ENCODE data around the gene KRT7.
"Not testable (repeated sequence)": the region's sequence is repeated elsewhere in the genome, so short reads cannot be mapped to it uniquely, and the experiment has no call there.

The KRT7 gene

DNA sequence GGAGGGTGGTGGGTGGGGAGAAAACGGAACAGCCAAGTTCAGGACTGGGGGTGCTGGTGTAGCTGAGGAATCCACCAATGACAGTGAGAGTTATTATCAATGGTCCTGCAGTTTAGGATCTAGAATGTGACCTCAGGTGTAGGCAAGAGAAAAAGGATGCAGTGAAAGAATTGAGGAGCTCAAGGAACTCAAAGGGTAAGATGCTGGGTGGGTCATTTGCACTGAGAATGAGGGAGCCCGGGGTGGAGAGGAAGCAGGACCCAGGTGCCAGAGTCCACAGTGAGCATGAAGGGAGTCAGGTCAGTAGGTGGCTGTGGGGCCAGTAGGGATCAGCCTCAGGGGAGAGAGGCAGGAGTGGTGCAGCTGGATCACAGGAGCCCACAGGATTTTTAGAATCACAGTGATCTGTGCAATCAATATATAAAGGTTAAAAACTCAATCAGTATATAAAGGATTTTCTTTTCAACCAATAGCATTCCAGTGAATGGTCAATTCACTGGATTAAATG lies 3.2 kb upstream of the KRT7 start:
- DNase-seq (ENCODE audit: low read depth) = no peak

DNA sequence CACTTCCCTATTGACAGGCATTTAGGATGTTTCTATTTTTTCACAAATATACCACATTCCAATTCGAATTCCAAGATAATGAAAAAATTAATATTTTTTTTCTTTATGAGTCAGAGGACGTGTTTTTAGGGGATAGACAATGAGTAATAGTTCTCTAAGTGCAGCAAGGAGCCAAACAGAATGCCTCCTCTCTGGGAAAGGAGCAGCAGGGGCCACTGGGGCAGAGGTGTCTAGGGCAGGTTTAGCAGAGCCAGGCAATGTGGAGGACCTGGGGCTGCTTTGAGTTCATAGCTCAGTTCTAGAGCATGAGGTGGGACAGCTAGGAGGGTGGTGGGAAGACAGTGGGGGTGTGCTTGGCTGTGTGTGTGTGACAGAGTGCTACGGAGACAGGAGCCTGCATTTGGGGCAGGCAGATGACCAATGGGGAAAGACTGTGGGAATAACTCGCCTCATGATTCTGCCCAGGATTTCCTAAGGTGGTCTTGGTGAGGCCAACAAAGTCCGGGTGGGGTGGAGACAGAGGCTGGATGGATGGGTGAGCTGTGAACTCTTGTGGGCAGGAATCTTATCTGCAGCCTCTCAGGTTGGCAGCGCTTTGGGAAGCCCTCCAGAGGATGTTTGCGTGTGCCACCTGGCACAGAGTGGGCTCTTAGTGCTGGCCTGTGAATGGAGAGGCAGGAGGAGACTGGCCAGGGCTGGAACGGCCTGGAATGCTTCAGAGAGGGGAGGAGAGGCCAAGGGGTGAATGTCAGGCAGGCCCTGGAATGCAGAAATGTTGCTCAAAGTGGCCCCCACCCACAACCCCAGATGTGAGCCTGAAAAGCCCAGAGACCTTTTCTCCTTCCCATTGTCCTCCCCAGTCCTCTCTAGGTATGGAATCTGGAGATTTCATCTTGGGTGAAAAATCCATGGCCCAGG lies 2.4 kb upstream of the KRT7 start:
- DNase-seq (ENCODE audit: low read depth) = no peak

DNA sequence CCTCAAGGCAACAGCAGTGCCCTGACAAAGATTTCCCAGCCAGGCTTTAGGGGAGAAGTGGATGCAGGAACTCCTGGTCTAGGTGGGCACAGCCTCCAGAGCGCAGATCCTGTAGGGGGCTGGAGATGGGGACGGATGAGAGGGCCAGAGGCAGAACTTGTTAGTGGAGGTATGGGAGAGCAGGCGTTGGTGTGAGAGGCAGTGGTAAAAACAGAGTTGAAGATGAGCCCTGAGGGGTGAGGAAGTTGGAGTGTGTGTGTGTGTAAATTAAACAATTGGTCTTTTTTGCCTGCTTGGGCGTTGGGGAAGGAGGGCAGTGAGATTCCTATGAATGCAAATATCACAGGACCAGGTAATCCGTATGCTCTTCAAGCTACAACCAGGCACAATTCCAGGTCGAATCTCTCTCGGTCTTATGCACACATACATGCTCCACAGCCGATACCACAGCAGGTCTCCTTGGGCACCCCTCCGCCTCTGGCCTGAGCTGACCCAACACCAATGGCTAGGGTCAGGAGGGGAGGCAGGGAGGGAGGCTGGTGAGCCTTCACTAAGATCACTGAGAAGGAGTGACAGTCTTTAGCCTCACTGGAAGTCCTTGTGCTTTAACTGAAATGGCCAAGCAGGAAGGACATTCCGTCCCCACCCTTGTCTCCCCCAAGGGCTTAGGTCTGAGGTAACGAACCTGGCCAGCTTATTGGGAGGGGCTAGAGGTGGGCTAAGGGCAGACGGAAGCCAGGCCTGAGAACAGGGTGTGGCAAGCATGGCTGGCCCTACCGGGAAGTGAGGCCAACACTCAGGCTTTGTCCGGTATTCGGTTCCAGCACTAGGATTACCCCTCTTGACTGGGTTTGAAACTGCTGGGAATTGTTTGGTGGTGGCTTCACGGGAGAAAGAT lies 1.5 kb upstream of the KRT7 start:
- DNase-seq (ENCODE audit: low read depth) = no peak

DNA sequence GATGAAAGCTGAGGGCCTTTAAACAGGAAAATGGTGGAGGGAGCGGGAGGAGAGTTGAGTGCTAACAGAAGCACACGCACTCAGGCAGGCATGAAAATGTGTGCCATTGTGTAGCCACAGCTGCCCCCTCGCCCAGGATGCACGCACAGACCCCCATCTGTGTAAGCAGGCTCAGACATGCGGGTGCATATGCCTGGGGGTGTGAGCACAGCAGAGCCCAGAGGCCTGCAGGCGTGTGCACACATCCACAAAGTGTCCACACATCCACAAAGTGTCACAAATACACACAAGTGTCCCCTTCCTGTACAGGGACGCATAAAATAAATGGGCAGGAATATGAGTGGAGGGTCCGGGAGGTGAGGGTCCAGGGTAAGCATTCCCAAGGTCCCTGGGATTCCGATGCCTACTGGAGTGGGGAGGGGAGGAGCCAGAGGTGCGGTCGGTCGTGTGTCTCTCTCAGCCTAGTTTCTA lies 805 bp upstream of the KRT7 start:
- no peak for DNase-seq (ENCODE audit: low read depth)

DNA sequence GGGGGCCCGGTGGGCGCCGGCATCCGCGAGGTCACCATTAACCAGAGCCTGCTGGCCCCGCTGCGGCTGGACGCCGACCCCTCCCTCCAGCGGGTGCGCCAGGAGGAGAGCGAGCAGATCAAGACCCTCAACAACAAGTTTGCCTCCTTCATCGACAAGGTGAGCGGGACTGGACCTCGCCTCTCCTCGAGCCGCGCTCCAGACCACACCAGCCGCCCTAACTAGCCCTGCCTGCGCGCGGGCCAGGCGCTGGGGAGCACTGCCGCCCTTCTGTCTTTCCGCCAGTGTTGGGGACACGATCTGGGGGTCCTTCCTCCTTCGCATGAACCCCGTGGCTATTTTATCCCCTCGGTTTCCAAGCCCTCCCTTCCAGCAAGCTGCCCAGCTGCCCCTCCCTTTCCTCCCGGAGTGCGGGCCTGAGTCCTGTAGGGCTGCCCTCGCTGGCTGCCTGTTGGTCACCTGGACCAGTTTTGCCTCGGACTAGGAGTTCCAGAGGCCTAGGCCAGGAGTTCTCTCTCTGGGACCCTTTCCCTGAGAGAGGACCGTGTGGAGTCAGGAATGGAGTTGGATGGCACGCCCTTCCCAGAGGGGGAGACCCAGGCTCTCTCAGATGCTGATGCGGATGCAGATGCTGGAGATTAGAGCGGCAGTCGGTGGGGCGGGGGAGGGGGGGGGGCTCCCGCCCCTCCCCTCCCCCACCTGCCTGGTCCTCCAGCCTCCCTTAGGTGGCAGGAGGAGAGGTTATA lies 592 bp downstream of the KRT7 start:
- no peak for DNase-seq (ENCODE audit: low read depth)

DNA sequence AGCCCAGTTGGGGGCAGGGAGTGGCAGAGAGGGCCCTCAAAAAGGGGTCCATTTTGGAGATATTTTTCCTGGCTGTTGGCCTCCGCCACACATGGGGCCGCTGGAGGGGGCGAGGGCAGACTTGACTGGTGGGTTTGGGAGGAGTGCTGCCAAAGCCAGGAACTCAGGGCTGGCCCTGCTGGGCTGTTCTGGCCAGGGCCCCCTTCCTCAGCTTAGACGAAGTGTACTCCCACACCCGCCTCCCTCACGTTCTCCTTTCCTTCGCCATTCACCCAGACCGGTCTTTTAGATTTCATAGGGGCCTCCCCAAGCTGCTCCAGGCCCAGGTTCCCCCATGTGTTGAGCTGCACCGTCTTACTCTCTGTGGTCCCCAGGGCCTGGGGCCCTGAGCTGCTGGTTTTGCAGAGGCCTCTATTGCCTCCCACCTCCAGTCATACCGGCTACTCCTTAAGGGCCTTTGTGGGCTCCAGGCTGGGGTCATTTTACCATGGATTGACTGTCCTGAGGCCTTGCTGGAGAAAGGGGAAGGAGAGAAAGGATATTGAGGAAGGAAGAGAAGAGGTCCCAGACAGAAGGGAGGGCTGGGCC lies 1.3 kb downstream of the KRT7 start:
- DNase-seq (ENCODE audit: low read depth) = no peak

DNA sequence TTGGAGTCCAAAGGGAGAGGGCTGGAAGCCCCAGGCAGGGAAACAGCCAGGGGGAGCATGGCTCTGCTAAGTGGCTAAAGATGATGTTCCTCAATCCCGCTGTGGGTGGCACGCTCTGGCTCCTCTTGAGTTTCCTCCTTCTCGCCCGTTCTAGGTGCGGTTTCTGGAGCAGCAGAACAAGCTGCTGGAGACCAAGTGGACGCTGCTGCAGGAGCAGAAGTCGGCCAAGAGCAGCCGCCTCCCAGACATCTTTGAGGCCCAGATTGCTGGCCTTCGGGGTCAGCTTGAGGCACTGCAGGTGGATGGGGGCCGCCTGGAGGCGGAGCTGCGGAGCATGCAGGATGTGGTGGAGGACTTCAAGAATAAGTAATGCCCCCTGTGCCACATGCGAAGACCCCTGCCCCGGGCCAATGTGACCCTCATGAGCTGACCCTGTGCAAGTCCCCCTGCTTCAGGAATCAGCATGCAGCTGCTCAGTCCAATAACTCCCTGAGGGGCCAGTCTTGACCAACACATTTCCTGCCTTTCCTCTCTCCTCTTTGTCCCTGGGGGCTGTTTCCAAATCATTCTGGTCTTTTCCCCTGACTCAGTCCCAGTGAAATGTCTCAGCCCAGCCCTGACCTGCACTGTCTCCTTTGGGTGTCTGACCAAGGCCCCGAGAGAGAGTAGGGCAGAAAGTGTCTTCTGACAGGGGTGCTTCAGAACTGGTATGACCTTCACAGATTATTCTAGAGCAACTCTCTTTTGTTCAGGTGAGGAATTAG lies 2.1 kb downstream of the KRT7 start:
- no peak for DNase-seq (ENCODE audit: low read depth)

DNA sequence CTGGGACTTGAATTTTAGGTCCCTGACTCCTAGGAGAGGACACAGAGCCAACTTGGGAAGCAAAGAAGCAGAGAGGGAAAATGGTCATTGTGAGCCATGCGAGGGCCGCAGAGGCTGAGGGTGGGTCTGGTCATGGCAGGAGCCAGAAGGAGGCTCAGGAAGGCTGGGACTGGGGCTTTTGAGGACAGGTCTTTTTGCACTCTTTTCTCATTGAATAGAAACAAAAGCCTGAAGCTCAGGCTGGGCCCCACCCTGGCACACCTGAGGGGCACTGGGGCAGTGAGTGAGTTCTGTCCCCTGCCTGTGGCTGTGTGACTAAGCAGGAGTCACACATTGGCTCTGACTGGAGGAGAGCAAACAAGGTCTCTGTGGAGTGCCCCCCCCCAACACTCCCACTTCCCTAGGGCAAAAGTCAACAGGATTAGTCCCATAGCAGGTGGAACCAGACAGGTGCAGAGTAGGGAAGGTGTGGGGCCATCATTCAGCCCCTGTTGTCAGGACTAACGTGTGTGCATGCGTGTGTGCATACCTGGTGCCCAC lies 2.8 kb downstream of the KRT7 start:
- no peak for DNase-seq (ENCODE audit: low read depth)

DNA sequence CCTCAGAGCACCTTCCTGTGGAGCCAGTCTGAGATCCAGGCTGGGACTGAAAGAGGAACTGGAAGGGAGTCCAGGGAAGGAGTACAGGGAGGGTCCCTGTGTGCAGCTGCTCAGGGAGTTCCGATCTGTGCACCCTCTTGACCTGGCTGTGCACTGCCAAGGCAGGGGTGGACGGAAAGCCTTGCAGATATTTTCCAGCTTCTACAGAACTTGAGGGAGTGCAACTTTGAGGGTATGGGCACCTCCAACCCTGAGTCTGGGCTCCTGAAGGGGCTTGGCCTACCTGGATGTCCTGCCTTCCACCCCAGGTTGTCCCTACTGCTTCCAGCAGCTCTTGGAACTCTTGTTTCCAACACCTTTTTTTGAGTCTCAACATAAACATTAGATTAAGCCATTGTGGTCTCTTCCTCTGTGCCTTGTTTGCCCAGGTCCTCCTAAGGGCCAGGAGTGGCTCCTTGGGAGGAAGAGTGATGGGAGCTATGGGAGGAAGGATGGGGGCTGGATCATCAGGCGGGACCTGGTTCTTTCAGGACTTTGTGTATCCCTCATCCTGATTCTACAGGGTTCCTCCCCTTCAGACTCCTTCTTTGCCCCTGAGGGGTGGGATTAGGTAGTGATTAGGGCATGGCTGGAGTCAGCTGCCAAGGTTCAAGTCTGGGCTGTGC lies 3.5 kb downstream of the KRT7 start:
- DNase-seq (ENCODE audit: low read depth) = no peak

DNA sequence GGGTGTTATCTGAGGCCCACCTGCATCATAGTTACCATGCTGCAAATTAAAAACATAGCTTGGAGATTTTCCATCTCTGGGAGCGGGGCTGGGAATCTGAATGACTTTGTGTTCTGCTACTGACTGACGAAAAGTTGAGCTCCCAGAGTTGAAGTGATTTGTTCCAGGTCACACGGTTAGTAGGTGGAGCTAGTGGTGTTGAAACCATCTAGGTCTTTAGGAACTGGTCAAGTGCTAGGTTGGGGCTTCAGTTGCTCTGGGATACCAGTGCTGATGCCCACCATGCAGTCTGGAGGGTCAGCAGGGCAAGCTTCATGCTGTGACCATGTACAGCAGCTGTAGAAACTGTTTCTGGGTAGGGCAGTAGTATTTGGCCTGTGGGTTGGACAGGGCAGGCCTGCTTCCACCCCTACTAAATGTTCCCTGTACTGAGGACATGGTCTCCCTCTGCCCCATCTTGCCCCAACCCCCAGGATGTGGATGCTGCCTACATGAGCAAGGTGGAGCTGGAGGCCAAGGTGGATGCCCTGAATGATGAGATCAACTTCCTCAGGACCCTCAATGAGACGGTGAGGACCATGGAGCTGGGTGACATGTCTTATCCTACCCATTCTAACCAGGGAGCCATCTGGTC lies 5.3 kb downstream of the KRT7 start:
- no peak for DNase-seq (ENCODE audit: low read depth)

DNA sequence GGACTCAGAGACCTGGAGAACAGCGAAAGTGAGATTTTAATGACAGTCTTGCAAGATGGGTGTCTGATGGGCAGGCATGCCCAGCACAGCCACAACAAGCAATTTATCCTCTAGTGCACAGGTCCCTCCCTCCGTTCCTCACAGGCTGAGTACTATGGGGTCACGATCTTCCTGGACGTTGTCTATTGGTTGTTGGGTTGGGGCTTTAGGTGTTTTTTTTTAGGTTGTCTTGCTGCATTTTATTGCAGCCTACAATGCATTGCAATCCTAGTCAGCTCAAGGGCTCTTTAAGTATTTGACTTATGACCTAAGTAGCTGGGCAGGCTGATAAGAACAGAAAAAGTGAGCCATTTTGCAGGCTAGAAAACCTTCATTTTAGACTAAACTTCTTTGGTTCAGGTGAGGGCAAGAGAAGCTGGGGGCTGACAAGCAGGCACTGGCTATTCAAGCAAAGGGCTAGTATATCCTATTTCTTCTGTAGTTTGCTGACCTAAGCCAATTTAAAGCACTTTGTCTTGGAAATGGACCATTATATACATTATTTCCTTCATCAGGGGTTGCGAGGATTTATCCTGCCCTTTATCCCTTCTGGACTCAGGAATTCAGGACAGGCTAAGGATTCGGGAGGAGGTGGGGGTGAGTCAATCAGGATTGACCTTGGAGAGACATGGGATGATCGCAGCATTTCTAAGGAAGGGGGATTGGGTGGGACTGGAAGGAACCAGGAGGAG lies 6.0 kb downstream of the KRT7 start:
- no peak for DNase-seq (ENCODE audit: low read depth)

DNA sequence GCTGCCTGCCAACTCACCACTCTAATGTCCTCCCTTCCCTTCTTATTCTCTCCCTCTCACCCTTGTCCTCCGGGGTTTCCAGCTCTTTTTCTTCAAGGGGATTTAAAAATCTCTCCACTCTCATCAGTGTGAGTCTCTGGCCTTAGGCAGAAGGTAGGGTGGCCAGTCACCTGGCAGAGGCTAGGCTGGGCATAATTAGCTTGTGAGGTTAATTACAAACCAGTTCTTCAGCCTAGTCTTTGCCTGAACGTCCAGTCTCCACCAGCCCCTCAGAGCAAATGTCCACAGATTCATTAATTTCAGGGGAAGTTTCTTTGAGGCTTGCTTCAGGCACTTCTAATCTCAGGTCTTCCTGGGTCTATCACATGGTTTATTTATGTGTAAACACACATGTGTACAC lies 6.7 kb downstream of the KRT7 start:
- no peak for DNase-seq (ENCODE audit: low read depth)

DNA sequence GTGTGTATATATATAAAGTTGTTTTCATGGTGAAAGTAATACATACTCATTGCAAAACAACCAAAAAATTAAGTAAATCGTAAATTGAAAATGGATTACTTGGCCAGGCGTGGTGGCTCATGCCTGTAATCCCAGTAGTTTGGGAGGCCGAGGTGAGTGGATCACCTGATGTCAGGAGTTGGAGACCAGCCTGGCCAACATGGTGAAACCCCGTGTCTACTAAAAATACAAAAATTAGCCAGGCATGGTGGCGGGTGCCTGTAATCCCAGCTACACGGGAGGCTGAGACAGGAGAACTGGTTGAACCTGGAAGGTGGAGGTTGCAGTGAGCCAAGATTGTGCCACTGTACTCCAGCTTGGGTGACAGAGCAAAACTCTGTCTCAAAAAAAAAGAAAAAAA lies 7.2 kb downstream of the KRT7 start:
- DNase-seq (ENCODE audit: low read depth) = not testable (repeated sequence)

DNA sequence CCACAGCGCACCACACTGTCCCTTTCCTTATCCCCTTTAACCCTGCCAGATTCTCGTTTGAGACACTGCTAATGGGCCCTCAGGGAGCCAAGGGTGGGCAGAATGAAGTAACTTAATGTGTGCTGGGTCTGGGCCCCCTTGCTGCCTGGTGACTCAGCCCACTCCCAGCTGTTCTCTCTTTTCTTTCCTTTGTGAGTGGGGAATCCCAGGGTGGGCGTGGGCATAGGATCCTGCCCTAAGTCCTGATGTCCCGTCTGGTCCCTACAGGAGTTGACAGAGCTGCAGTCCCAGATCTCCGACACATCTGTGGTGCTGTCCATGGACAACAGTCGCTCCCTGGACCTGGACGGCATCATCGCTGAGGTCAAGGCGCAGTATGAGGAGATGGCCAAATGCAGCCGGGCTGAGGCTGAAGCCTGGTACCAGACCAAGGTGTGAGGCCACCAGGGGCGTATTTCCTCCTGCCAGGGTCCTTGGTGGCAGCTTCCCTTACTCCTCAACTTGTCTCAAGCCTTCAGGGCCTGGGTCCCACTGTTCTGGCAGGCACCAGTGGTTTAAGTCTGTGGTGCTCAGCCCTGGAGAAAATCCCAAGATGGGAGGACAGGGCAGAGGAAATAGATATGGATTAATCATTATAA lies 8.3 kb downstream of the KRT7 start:
- DNase-seq (ENCODE audit: low read depth) = no peak

DNA sequence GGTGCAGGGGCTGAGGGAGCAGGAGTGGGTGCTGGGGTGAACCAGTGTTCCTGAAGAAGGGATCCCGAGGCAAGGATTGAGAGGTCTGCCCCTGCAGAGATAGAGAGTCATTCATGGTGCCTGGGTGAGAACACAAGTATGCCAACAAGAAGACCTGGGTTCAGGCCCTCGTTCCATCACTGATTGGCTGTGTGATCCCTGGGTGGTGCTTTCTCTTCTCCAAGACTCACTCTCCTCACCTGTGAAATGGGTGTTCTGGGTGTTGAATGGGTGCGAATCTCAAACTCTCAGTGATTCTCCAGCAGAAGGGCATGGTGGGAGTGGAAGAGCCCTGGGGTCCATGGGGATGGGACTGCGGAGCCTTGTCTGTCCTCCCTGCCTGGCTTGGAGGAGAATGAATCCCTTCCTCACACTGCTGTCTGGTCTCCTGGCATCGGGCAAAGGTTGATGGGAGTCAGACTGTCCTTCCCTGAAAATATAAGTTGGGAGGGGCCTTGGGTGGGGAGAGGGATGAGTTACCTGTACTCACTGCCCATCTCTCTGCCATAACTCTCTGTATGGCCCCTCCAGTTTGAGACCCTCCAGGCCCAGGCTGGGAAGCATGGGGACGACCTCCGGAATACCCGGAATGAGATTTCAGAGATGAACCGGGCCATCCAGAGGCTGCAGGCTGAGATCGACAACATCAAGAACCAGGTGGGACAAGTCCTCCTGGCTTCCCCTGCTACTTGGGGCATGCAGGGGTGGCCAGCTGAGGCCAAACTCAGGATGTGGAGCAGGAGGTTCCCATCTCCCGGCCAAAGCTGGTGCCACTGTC lies 9.6 kb downstream of the KRT7 start:
- DNase-seq (ENCODE audit: low read depth) = no peak

DNA sequence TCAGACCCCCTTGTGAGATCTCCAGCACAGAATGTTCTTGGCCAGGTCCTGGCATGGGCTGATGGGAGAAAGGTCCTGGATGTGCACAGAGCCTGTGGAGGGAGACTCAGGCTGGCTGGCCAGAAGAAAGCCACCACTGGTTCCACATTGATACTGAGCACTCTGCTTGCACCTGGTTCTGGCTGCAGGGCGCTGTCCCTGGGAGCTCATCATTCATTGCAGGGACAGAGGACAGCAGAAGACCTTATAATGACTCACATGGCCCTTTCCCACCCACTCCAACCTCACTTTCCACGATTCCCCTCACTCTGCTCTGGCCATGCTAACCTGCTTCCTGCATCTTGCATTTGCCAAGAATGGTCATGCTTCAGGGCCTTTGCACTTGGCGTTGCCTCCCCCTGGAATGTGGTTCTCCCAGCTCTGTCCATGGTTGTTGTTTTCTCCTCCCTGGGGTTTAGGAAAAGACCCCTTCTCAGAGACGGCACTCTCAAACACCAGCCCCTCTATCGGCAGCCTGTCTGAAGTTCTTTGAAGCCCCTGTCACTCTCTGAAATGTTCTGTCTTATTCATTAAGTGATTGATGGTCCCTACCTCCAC lies 10.3 kb downstream of the KRT7 start:
- DNase-seq (ENCODE audit: low read depth) = no peak

Measured in activated T-cell treated with anti-CD3 and anti-CD28 coated beads for 48 hours (primary cell).